Thyroid gland (tissue), 4 donors: ENCODE measurements around the gene PTCH1.

ENCODE experiments used
- POLR2A ChIP-seq, 2 donors: fragments of 450-650 bp; IDR thresholded peaks; one replicate each; pipeline ENCODE4 v1.6.1; 2017; ENCODE audit warnings: antibody characterized with exemption in 2 of 2, mild to moderate bottlenecking in 2 of 2, moderate library complexity in 1 of 2
- TF ChIP-seq, protein P1 (sequence below), 6 experiments: fragments of 200-600 bp in 3 of 6; fragments of 450-650 bp in 3 of 6; sonication (generic) in 3 of 6; IDR thresholded peaks; one replicate each; pipeline ENCODE4 v1.5.1; 2016 to 2019; ENCODE audit warnings: antibody characterized with exemption in 6 of 6, mild to moderate bottlenecking in 2 of 6, inconsistent platforms in 1 of 6, moderate library complexity in 1 of 6

DNA sequence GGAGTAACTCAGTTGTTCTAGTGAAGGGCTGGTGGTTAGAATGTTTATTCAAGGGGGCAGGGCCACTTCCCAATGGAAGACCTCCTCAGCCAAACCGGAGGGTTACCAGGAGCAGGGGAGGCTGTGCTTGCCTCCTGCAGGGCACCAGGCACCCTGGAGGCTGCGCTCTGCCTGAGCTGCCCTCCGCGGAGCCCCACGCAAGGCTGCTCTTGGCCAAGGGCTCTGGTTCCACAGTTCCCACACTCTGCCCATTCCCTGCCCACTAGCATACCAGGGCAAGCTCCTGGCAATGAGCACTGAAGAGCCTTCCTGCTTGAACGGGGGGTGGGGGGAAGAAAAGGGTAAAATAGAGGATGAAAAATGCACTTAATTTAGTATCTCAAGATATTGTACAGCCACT lies 35.5 kb upstream of the PTCH1 start:
- TF ChIP-seq, protein P1, sequence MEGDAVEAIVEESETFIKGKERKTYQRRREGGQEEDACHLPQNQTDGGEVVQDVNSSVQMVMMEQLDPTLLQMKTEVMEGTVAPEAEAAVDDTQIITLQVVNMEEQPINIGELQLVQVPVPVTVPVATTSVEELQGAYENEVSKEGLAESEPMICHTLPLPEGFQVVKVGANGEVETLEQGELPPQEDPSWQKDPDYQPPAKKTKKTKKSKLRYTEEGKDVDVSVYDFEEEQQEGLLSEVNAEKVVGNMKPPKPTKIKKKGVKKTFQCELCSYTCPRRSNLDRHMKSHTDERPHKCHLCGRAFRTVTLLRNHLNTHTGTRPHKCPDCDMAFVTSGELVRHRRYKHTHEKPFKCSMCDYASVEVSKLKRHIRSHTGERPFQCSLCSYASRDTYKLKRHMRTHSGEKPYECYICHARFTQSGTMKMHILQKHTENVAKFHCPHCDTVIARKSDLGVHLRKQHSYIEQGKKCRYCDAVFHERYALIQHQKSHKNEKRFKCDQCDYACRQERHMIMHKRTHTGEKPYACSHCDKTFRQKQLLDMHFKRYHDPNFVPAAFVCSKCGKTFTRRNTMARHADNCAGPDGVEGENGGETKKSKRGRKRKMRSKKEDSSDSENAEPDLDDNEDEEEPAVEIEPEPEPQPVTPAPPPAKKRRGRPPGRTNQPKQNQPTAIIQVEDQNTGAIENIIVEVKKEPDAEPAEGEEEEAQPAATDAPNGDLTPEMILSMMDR (IDR thresholded peaks at IDR 0.05): no peak
- no peak for TF ChIP-seq POLR2A (IDR thresholded peaks at IDR 0.05)
